Measurements from ENCODE around the gene MAST1.
"Not testable (repeated sequence)": the region's sequence is repeated elsewhere in the genome, so short reads cannot be mapped to it uniquely, and the experiment has no call there.

MAST1 gene

GRCh38 chr19:12886651-12886968, 48.3 kb downstream of the MAST1 start:
- no peak overlapping the region for H3K4me3 ChIP-seq (ENCODE audit: low read depth, low read length)
- no peak for TF ChIP-seq CTCF (IDR thresholded peaks at IDR 0.05; ENCODE audit: low read depth, low read length, missing control alignments)
- DNase-seq (ENCODE audit: low read depth), result no peak
- in situ Hi-C loops (cut with HindIII; ENCODE audit: low sequenced_read_pairs), result no loop called here

GRCh38 chr19:12886969-12887747, 48.8 kb downstream of the MAST1 start, which contains the start of gene KLF1:
TSS of gene KLF1 (minus strand) at chr19:12887201. CDS start at chr19:12887140, 61 bp downstream.
- no peak within 1 kb of the TSS for H3K4me3 ChIP-seq (ENCODE audit: low read depth, low read length)
- no peak for TF ChIP-seq CTCF (IDR thresholded peaks at IDR 0.05; ENCODE audit: low read depth, low read length, missing control alignments)

GRCh38 chr19:12888006-12888603, 49.8 kb downstream of the MAST1 start:
- no peak for TF ChIP-seq CTCF (IDR thresholded peaks at IDR 0.05; ENCODE audit: low read depth, low read length, missing control alignments)
- in situ Hi-C loops (cut with HindIII; ENCODE audit: low sequenced_read_pairs), result no loop called here
- H3K4me3 ChIP-seq (ENCODE audit: low read depth, low read length), result no peak overlapping the region
- no peak for DNase-seq (ENCODE audit: low read depth)

More at GRCh38 chr19:12886969-12887747, 48.8 kb downstream of the MAST1 start, which contains the start of gene KLF1:
- DNase-seq (ENCODE audit: low read depth), result no peak
- in situ Hi-C loops (cut with HindIII; ENCODE audit: low sequenced_read_pairs), result no loop called here

- H3K4me3 ChIP-seq (ENCODE audit: low read depth, low read length); in situ Hi-C loops (cut with HindIII; ENCODE audit: low sequenced_read_pairs): not testable (repeated sequence)
Measured at GRCh38 chr19:12890299-12890786, 52.0 kb downstream of the MAST1 start.

GRCh38 chr19:12890787-12891552, 52.7 kb downstream of the MAST1 start, which contains the start of gene GCDH:
TSS of gene GCDH (plus strand) at chr19:12891160. CDS start at chr19:12891305, 145 bp downstream.
- in situ Hi-C loops (cut with HindIII; ENCODE audit: low sequenced_read_pairs), result no loop called here

More at GRCh38 chr19:12890299-12890786, 52.0 kb downstream of the MAST1 start:
- not testable (repeated sequence) for DNase-seq (ENCODE audit: low read depth)

GRCh38 chr19:12891553-12892021, 53.3 kb downstream of the MAST1 start:
- H3K4me3 ChIP-seq (ENCODE audit: low read depth, low read length), result peak overlapping the region; percentile 86
- no peak for TF ChIP-seq CTCF (IDR thresholded peaks at IDR 0.05; ENCODE audit: low read depth, low read length, missing control alignments)
- no peak for DNase-seq (ENCODE audit: low read depth)
- in situ Hi-C loops (cut with HindIII; ENCODE audit: low sequenced_read_pairs), result no loop called here

More at GRCh38 chr19:12890787-12891552, 52.7 kb downstream of the MAST1 start, which contains the start of gene GCDH:
- TF ChIP-seq CTCF (IDR thresholded peaks at IDR 0.05; ENCODE audit: low read depth, low read length, missing control alignments), result no peak
- DNase-seq (ENCODE audit: low read depth), result peak; percentile 96
- H3K4me3 ChIP-seq (ENCODE audit: low read depth, low read length), result peak within 1 kb of the TSS; percentile 86

All from astrocyte of the cerebellum (primary cell).